SKM-1 treated with dmso at 0.1 percent for 144 hours (cell line): Measurements from ENCODE around the gene HTR1A.

Experiments used
- DNase-seq: peaks from one replicate; lab custom pipeline; 2025; ENCODE audit not compliant: unreplicated experiment; lab: John Stamatoyannopoulos, UW

Gene HTR1A

DNA sequence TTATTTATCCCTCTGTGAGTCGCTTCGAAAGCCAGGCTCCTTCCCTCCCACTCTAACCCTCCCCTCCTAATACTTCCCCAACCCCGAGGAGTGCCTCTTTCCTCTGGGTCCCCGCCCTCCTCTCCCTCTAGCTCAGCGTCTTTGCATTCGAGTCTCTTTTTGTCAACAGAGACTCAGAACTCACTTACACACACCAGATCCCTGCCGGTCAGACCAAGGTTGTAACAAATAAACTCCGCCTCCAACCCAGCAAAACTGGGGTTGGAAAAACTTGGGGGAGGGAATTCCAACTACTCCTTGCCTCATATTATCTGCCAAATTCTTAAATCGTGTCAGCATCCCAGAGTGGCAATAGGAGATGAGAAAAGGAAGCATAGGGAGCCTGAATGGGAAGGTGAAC, at the start of gene HTR1A:
Gene HTR1A (minus strand): TSS at position 167 of the 400 bp plus-strand sequence. CDS start 726 bp downstream, outside the sequence.
- DNase-seq = no peak

DNA sequence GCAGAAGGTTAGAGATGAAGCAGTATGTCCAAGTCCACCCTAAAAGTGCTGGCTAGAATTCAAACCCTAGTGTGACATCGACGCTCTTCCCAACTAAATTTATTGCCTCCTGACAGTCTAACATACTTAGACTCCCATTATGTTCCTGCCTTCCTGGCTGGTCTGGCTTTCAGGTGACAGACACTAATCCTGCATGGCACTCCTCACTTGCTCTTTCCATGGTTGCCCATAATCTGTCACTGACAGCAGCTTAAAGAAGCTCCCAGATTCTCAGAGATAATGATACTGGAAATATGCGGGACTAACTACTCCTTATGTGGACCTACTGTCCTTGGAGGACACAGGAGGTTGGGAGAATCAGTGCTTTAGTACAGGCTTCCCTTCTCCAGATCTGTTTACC, 41.7 kb upstream of the HTR1A start:
- no peak for DNase-seq

DNA sequence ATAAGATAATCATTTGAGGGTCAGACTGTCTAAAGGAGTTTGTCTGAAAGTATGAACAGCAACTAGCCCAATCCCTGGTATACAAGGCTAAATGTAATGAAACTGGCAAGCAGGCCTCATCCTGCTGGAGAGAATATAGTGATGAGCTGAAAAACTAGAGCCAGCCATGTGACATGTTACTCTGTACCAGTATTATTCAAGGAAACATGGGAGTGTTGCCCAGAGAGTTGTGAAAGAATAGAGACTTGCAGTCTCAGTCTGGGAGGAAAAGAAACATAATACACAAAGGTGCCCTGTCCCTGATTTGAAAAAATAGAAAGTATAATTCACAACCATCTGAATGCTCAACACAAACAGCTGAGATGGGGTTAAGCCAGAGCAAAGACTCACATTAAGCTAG, 37.9 kb upstream of the HTR1A start:
- DNase-seq = no peak

DNA sequence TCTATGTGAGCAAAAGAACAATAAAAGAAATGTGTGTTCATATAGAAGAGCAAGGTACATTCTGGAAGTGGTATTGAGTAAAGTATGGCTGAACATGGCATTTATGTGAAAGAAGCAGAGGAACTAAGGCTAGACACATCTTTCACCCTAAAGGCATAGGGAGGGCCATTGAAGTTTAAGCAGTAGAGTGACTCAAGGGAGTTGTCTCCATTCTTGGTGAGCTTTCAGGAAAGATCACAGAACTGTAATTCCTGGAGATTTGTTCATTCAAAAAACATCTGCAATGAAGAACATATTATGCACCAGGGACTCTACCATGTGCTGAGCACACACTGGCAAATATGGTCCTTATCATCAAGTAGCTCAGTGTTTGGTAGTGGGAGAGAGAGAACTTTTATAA, 24.8 kb upstream of the HTR1A start:
- DNase-seq = no peak

DNA sequence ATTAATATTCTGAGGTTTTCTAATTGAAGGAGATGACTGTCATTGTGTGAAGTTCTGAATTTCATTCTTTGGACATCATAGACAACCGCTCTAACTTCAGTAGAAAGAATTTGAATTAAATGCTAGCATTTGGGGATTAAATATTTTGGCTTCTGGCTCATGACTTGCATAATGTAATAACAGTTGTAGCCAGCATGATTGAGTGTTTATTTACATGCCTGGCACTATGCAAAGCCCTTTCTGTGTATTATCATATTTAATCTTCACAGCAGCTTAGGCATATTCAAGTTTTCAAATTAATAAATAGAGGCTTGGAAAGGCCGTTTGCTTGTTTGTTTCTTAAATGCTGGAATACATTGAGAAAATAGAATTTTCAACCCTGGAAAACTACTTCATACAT, 19.6 kb upstream of the HTR1A start:
- no peak for DNase-seq

DNA sequence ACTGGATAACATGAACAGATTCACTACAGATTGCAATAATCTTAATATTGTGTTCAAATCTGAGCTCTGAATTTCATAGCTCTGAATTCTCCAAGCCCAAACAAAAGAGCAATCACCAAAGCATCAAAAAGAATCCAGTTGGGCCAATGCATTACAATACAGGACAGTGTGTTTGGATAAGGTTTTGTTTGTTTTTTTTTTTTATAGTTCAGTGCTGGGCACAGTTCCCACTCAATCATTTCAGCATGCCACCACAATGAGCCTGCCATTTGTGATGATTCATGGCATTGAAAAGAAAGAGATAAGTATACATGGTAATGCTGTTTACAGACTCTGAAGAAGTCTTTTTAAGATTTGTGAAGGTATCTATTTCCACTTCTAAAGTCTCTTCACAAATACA, 1.7 kb upstream of the HTR1A start:
- DNase-seq = no peak

DNA sequence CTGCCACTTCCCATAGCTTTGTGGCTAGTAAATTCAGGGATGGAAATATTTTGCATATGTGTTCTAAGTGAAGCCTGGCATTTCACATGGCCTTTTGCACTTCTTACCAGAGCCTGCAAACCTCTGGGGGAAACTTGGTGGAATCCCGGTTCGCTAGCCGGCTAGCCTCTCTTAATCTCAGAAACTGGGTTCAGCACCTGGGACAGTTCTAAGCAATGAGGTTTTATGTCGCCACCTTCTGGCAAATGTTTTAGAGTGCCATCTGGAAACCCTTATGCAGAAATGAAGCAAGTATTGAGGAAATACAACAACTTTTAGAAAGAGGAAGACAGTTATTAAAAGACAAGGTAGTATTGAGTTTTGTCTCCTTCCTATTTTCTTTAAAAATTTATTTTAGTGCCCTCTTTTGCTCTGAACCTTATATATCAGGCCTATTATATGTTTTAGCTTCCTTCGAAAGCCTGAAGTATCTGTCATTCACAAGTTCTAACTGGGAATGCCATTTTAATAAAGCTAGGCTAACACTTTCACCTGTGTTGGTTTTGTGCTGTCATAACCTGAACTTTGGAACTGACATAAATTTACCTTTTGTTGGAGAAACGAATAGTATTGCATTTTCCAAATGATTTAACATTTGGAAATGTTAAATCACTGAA, 963 bp upstream of the HTR1A start:
- peak; percentile 76 for DNase-seq

DNA sequence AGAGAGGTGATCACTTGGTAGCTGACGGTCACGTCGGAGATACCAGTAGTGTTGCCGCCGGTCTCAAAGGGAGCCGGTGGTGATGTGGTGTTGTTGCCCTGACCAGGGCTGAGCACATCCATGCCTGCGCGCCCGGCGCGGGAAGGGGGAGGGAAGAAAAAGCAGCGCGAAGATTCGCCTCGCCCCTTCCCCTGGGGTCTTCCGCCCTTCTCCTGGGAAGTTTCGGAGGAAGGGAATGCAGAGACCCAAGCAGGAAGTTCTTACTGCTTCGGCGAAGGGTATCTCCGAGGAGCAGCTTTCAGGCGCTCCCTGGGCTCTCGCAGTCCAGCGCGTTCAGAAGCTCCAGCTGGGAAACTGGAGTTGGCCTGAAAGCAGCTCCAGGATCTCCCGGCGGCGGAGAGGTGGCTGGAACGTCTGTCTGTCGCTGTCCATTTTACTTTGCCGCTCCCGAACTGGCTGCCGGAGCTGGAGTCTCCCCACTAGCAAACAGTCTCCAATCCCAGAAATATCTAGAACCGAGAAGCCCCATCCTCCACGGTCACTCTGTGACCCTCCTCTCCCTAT, 565 bp downstream of the HTR1A start:
- no peak for DNase-seq

DNA sequence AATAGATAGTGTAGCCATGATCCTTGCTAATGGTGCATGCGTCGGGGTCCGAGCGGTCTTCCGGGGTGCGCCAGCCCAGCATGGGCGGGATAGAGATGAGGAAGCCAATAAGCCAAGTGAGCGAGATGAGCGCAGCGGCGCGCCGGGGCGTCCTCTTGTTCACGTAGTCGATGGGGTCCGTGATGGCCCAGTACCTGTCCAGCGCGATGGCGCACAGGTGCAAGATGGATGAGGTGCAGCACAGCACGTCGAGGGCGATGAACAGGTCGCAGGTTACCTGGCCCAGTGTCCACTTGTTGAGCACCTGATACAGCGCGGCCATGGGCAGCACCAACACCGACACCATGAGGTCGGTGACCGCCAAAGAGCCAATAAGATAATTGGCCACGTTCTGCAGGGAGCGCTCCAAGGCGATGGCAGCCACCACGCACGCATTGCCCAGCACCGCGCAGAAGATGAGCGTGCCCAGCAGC, 1.1 kb downstream of the HTR1A start:
- no peak for DNase-seq

DNA sequence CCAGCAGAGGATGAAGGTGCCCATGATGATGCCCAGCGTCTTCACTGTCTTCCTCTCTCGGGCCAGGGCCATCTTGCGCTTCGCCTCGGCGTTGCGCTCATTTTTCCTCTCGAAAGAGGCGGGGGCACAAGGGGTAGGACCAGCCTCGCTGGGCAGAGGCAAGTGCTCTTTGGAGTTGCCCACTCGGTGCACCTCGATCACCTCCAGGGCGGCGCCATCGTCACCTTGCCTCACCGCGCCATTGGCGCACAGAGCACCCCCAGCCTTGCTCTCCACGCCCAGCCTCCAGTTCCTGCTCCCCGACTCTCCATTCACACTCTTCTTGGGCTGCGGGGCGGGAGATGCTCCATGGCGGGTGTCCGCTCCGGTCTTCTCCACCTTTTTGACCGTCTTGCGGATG, 1.6 kb downstream of the HTR1A start:
- no peak for DNase-seq

DNA sequence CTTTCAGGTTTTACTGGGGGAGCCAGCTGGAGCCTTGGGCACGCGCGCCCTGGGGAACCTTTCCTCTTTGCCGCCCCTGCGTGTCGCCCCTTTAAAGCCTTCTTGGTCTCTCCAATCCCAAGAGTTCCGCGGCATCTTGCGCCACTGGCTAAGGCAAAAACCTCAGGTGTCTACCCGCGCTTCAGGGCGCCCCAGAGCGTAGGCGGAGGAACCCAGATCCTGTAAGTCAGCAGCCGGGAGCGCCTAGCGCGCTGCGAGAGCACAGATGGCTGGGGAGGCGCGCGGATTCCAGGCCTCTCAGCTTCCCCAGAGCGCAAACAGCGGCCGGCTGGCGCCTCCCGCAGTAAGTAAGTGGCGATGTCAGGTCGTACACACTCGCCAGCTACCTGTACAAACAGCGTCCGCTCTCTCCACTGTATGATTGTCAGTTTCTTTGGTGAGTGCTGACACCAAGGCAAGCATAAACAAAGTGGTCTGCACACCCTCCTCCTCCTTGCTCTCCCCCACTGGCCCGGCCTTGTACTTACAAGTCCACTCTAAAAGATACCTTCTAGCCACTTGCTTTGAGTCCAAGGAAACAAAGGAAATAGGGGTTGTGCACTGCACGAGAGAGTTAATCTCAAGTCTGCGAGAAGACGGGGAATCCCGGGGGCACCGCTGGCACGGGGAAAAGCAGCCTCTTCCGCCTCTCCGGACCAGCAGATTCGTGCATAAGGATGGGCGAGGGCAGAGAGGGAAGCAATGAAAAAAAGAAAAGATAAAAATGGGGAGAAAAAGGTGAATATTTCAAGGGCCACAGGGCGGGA, 2.9 kb downstream of the HTR1A start:
- DNase-seq = no peak

DNA sequence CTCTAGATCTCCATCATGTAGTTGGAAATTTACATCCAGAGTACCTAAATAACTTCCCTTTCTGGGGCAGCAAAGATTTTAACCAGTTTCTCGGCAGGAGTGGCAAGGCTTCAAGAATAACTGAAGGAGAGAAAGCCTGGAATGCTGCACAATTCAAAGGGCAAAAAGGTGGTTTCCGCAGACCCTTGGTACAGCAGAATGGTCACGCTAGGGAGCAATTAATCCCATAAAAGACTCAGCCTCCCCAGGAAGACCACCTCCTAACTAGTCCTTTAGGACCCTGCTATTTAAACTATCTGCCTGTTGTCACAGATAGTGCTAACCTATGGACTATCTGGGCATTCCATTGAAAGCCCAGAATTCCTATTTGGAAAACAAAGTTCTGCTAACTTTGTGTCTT, 3.6 kb downstream of the HTR1A start:
- DNase-seq = no peak

DNA sequence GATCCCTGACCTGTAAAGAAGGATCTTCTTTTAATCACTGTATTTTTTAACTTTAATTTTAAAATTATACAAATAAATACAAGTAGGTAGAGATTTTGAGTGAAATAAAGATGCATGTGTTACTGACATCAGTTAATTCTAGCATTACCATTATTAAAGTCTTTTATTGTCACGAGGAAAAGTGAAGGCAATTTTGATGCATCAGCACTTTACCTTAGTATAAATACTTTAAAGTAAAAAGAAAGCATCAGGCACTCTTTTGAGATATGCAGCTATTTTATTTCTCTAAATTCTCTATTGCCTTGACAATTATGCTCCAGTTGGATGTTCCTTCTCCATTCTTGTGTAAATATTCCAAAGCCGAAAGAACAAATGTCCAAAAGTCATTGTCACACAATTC, 4.6 kb downstream of the HTR1A start:
- no peak for DNase-seq

DNA sequence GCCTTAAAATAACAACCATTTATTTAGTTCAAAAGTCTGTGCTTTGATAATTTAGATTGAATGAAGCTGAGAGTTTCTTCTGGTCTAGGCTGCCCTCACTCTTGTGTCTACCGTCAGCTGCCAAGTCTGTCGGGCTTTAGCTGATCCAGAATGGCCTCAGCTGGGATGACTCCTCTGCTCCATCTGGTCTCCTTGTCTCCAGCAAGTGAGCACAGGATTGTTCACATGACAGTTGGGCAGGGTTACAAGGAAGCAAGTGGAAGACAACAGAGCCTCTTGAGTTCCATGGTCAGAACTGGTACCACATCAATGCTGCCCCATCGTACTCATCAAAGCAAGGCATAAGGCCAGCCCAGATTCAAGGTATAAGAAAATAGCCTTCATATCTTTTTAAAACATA, 9.0 kb downstream of the HTR1A start:
- DNase-seq = no peak

DNA sequence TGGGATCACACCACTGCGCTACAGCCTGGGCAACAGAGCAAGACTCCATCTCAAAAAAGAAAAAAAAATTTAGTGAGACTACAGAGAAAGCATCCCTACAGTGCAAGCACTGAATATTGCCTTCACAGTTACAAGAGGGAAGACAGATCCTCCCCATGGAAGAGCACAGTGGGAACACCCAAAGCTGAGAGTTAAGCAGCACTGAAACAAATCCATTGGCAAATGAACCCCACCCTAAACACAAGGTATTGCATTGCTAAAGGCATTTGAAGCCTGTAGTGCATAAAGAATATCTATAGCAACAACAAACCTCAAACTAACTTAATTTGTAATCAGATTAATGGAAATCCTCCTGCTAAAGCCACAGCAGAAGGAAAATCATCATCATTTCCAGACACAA, 27.1 kb downstream of the HTR1A start:
- DNase-seq = no peak

DNA sequence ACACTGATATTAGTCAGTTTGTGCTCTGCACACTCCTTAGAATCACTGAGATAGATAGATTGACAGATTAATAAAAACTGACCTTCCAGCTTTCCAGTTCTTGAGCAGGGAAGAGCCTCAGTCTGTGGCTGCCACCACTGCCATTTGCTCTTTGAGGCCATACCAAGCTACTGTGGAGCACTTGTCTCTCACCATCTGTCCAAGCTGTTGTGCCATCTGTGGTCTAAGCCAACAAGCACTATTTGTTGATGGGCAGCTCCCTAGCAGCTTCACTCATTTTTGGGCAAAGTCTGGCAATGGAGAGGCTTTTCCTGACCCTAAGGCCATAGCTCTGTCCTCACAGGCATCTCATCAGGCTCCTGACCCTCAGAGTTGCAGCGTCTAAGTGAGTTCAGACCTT, 30.4 kb downstream of the HTR1A start:
- no peak for DNase-seq

DNA sequence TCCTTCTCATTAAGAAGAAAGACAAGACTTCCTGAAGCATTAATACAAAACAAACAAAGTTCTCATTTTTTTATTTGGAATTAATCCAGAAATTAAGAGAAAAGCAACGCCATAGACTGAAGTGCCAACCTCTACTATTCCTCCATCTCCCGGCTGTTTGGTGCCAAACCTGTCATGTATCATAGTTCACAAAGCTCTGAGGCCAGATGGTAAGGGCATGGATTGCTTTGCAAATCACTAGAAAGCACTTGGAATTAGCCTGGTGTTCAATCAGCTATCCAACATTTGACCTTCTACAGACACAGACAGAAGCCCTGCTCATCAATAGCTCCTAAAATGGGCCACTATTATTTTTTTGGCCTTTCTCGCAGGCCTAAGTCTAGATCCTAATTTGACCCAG, 33.8 kb downstream of the HTR1A start:
- DNase-seq = no peak

DNA sequence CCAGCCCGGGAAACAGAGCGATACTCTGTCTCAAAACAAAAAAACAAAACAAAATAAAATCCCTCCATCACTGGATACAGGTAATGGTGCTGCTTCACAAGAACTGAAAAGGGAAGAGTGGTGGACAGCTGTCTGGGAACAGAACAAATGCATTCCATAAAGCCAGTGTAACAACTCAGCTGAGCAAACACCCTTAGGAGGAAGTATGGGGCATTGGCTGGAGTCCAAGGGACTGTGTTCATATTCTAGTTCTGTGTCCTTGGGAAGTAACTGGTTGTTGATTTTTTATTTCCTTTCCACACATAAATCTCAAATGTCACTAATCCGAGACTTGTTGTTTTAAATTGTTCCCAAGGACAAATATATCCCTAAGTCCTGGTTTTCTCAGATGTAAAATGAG, 38.3 kb downstream of the HTR1A start:
- no peak for DNase-seq

DNA sequence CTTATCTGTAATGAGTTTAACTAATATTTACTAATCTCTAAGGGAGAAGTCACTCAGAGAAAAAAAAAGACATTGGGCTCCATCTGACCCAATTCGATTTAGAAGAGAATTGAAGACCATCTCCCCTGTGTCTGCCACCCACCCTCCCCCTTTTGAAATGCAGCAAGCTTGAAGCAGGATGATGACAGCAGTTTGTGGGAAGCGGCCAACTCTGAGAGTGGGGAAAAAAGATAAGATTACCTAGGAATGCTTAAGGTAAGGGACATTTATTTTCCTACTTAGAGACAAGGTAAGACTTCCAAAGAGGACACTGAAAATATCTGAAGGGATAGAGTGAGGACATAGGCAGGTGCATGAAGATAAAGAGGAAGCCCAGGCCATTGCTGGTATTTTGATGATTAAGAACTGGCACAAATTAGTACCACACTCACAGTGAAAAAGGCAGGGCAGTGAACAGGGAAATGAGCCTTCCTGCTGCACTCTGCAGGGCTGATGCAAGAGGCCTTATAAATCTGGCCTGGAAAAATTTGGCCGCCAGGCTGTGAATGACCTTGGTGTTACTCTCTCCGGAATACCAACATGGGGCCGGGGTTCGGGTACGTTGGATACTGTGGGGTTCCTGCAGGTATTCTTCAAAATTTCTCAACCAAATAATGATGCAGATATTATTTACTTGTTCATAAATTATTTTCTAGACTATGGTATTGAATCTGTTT, 42.3 kb downstream of the HTR1A start:
- DNase-seq = no peak

DNA sequence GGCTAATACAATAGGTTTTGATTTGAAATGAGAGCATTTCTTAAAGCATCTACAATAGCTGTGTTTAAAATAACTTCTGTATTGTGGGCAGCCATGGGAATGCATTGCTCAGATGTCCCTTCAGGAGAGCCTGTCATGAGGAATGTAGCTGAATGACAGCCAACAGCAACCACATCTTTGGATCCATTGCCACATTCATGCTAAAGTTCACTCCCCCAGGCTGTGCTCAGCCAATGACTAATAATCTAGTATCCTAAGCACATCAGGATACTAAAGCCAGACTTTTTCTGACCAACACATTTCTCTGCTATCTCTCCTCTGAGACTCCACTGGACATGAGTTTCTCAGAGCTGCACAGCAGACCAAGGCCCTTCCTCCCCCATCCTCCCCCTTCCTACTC, 45.5 kb downstream of the HTR1A start:
- DNase-seq = no peak

DNA sequence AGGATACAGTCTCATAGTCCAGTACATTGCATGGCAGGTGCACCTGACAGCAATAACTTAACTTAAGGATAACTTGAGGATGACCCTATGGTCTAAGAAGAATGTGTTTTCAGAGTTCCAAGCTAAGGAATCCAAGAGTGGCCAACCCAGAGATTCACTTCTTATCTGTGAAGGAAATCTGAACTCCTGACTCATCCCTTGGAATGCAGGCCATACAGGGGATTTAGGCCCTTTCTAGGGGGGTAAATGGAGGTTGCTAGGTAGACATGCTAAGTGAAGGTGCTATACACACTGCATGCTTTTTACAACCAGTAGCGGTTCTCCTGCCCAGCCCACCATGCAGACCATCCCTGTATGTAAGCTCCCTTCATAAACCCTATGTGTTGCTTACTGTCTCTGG, 50.4 kb downstream of the HTR1A start:
- no peak for DNase-seq
